ENCODE results near the gene GATAD2B. TPM values are rescaled to one million over a fixed set of nuclear protein-coding genes. Genes with fewer than 3 reads are reported as not detected.

GATAD2B gene
- total RNA-seq, 4 donors from 2014 or later, result 22.0 to 40.7 (median 28.1) TPM

DNA sequence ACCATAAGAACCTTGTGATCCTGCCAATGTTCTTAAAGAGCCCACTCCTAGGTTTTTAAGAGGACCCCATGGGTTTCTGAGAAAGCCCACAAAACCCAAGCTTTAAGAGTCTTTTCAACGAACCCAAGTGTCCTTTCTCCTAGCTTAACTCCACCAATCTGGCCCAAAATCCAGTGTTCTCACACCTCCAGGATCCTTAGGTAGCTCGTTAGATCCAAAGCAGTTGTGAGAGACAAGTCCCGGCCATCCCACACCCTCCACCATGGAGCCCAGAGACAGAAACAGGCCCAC lies 22.0 kb upstream of the GATAD2B start:
- Histone ChIP-seq H3K27ac (peak overlapping the region; percentile 98 to 99 (median 98)), H3K36me3 (peaks cover 0 to 45% of the 10 kb centered on the region in 2 donors), H3K4me3 (peak overlapping the region; percentile 70 to 90 (median 78)), H3K9me3 (no peaks in the 10 kb centered on the region), H3K27me3 (no peaks in the 10 kb centered on the region), H3K4me1 (peaks cover 15 to 31% of the 10 kb centered on the region in 2 donors)
- in situ Hi-C loops (cut with MboI; ENCODE audit: low sequenced_read_pairs in 4 of 4), result loop anchor here in 2 of 4 donors (5.0 to 10.0 kb wide), 2 partner anchors 43 to 150 kb away; partner anchors contain the start of gene RAB13 (in 1 of the 2)
- intact Hi-C loops (cut with DNase I; ENCODE audit: low total_unique reads), result no loop called here
- no peak for TF ChIP-seq POLR2A (IDR thresholded peaks at IDR 0.05)
- TF ChIP-seq, protein P1, sequence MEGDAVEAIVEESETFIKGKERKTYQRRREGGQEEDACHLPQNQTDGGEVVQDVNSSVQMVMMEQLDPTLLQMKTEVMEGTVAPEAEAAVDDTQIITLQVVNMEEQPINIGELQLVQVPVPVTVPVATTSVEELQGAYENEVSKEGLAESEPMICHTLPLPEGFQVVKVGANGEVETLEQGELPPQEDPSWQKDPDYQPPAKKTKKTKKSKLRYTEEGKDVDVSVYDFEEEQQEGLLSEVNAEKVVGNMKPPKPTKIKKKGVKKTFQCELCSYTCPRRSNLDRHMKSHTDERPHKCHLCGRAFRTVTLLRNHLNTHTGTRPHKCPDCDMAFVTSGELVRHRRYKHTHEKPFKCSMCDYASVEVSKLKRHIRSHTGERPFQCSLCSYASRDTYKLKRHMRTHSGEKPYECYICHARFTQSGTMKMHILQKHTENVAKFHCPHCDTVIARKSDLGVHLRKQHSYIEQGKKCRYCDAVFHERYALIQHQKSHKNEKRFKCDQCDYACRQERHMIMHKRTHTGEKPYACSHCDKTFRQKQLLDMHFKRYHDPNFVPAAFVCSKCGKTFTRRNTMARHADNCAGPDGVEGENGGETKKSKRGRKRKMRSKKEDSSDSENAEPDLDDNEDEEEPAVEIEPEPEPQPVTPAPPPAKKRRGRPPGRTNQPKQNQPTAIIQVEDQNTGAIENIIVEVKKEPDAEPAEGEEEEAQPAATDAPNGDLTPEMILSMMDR (IDR thresholded peaks at IDR 0.05 in 4 of 5, conservative IDR thresholded peaks at IDR 0.05 in 1 of 5), result no peak
- DNase-seq (no peak), ATAC-seq (no peak)

GRCh38 chr1:153944005-153944826 lies 21.4 kb upstream of the GATAD2B start:
- no peaks in the 10 kb centered on the region for H3K9me3 ChIP-seq
- in situ Hi-C loops (cut with MboI; ENCODE audit: low sequenced_read_pairs in 4 of 4), result loop anchor here in 1 of 4 donors (10.0 kb wide), 1 partner anchor 149 kb away; no protein-coding TSS in a partner anchor
- peak overlapping the region; percentile 98 to 99 (median 98) for H3K27ac ChIP-seq
- ATAC-seq (no peak), DNase-seq (no peak)
- H3K36me3 ChIP-seq, result peaks cover 0 to 44% of the 10 kb centered on the region in 2 donors
- H3K27me3 ChIP-seq, result no peaks in the 10 kb centered on the region
- peak overlapping the region in 2 of 4 donors; percentile 70 to 81 for H3K4me3 ChIP-seq
- intact Hi-C loops (cut with DNase I; ENCODE audit: low total_unique reads), result no loop called here
- no peak for TF ChIP-seq POLR2A (IDR thresholded peaks at IDR 0.05)
- TF ChIP-seq, protein P1 (IDR thresholded peaks at IDR 0.05 in 4 of 5, conservative IDR thresholded peaks at IDR 0.05 in 1 of 5), result no peak
- H3K4me1 ChIP-seq, result peaks cover 15 to 31% of the 10 kb centered on the region in 2 donors

DNA sequence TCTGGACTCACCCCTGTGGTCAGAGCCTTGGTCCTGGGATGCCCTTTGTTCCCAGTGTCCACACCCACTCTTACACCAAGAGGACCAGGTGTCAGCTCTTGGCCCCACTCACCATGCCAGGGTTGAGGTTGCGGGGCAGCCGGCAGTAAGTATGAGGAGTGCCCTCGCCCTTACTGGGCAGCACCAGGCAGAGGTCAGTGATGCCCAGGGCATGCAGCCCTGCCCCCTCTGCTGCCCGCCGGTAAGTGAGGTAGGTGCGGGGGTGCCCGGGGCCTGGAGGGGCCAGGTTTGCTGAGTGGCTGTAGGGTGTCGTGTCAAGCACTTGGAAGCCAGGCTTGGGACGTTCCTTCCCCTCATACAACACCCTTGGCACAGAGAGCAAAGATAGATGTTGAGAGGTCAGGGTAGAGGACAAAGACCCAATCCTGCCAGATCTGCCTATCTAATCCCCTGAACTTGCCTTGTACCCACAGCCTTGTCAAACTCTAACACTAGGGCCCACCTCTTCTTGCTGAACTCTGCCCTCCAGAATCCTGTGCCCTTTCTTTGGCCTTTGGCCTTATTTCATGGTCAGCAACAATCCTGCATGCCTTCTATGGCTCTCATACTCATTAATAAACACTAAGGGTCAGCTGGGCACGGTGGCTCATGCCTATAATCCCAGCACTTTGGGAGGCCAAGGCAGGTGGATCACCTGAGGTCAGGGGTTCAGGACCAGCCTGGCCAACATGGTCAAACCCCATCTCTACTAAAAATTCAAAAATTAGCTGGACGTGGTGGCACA lies 20.2 kb upstream of the GATAD2B start:
- no peaks in the 10 kb centered on the region for H3K27me3 ChIP-seq
- in situ Hi-C loops (cut with MboI; ENCODE audit: low sequenced_read_pairs in 4 of 4) (loop anchor here in 1 of 4 donors (10.0 kb wide), 1 partner anchor 148 kb away; no protein-coding TSS in a partner anchor), intact Hi-C loops (cut with DNase I; ENCODE audit: low total_unique reads) (no loop called here)
- DNase-seq, result no peak
- H3K36me3 ChIP-seq, result peaks cover 0 to 41% of the 10 kb centered on the region in 2 donors
- peaks cover 15 to 31% of the 10 kb centered on the region in 2 donors for H3K4me1 ChIP-seq
- H3K4me3 ChIP-seq, result no peak overlapping the region
- peak overlapping the region in 3 of 4 donors; percentile 11 to 18 (median 16) for H3K27ac ChIP-seq
- TF ChIP-seq POLR2A (IDR thresholded peaks at IDR 0.05), result no peak
- TF ChIP-seq, protein P1 (IDR thresholded peaks at IDR 0.05 in 4 of 5, conservative IDR thresholded peaks at IDR 0.05 in 1 of 5), result no peak
- no peaks in the 10 kb centered on the region for H3K9me3 ChIP-seq
- ATAC-seq, result no peak

GRCh38 chr1:153941826-153942725 lies 19.3 kb upstream of the GATAD2B start:
- H3K27ac ChIP-seq, result no peak overlapping the region
- no peaks in the 10 kb centered on the region for H3K27me3 ChIP-seq
- intact Hi-C loops (cut with DNase I; ENCODE audit: low total_unique reads), result no loop called here
- H3K4me3 ChIP-seq, result no peak overlapping the region
- H3K36me3 ChIP-seq, result peaks cover 4 to 45% of the 10 kb centered on the region in 2 donors
- H3K9me3 ChIP-seq, result no peaks in the 10 kb centered on the region
- TF ChIP-seq POLR2A (IDR thresholded peaks at IDR 0.05), result no peak
- TF ChIP-seq, protein P1 (IDR thresholded peaks at IDR 0.05 in 4 of 5, conservative IDR thresholded peaks at IDR 0.05 in 1 of 5), result no peak
- DNase-seq (no peak), ATAC-seq (no peak)
- H3K4me1 ChIP-seq, result peaks cover 14 to 30% of the 10 kb centered on the region in 2 donors
- in situ Hi-C loops (cut with MboI; ENCODE audit: low sequenced_read_pairs in 4 of 4), result loop anchor here in 1 of 4 donors (10.0 kb wide), 1 partner anchor 147 kb away; no protein-coding TSS in a partner anchor
